Measurements from ENCODE around the gene TP53TG3B.
A peak's percentile ranks its signal among the peaks of the same experiment; 100 is the strongest.
"Not testable (repeated sequence)": the region's sequence is repeated elsewhere in the genome, so short reads cannot be mapped to it uniquely, and the experiment has no call there.

Gene TP53TG3B, protein sequence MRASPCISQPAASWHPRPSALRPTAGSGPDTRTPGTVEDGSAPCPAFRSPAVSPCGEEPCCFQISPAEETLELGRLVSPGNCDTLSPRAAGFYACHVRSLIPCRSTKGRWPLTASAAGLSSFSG

DNA sequence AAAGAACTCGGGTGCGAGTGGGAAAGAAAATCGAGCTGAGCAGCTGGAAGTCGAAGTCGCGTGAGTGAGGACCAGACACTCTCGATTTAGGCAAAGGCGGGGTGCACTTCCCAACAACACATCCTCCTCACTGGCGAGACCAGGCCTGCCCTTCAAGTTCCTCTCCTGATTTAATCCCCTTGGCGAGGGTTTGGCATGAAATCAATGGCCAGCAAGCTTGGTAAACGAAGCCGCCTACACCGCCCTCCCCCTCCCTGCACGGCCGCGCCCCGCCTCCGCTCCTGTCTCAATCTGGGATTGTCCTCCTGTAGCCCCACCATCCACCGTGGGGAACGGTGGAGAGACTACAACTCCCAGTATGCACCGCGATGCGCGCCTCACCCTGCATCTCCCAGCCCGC lies at the start of gene TP53TG3B:
Gene TP53TG3B, plus strand, starts transcription at position 301 of the 400 bp plus-strand sequence. Its CDS starts 68 bp downstream, at position 369.
- not testable (repeated sequence) for DNase-seq (ENCODE audit: low read depth)

DNA sequence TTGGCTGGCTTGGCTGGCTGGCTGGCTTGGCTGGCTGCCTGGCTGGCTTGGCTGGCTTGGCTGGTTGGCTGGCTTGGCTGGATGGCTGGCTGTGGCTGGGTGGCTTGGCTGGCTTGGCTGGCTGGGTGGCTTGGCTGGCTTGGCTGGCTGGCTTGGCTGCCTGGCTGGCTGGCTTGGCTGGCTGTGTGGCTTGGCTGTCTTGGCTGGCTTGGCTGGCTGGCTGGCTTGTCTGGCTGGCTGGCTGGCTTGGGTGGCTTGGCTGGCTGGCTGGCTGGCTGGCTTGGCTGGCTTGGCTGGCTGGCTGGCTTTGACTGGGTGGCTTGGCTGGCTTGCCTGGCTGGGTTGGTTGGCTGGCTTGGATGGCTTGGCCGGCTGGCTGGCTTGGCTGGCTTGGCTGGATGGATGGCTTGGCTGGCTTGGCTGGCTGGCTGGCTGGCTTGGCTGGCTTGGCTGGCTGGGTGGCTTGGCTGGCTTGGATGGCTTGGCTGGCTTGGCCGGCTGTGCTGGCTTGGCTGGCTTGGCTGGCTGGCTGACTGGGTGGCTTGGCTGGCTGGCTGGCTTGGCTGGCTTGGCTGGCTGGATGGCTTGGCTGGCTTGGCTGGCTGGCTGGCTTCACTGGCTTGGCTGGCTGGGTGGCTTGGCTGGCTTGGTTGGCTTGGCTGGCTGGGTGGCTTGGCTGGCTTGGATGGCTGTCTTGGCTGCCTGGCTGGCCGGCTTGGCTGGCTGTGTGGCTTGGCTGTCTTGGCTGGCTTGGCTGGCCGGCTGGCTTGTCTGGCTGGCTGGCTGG lies 24.2 kb upstream of the TP53TG3B start:
- peak; percentile 16 for DNase-seq (ENCODE audit: low read depth)

DNA sequence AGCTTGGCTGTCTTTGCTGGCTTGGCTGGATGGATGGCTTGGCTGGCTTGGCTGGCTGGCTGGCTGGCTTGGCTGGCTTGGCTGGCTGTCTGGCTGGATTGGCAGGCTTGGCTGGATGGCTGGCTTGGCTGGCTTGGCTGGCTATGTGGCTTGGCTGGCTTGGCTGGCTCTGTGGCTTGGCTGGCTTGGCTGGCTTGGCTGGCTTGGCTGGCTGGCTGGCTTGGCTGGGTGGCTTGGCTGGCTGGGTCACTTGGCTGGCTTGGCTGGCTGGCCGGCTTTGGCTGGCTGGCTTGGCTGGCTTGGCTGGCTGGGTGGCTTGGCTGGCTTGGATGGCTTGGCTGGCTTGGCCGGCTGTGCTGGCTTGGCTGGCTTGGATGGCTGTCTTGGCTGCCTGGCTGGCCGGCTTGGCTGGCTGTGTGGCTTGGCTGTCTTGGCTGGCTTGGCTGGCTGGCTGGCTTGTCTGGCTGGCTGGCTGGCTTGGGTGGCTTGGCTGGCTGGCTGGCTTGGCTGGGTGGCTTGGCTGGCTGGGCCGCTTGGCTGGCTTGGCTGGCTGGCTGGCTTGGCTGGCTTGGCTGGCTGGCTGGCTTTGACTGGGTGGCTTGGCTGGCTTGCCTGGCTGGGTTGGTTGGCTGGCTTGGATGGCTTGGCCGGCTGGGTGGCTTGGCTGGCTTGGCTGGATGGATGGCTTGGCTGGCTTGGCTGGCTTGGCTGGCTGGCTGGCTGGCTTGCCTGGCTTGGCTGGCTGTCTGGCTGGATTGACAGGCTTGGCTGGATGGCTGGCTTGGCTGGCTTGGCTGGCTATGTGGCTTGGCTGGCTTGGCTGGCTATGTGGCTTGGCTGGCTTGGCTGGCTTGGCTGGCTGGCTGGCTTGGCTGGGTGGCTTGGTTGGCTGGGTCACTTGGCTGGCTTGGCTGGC lies 22.8 kb upstream of the TP53TG3B start:
- peak; percentile 13 for DNase-seq (ENCODE audit: low read depth)

DNA sequence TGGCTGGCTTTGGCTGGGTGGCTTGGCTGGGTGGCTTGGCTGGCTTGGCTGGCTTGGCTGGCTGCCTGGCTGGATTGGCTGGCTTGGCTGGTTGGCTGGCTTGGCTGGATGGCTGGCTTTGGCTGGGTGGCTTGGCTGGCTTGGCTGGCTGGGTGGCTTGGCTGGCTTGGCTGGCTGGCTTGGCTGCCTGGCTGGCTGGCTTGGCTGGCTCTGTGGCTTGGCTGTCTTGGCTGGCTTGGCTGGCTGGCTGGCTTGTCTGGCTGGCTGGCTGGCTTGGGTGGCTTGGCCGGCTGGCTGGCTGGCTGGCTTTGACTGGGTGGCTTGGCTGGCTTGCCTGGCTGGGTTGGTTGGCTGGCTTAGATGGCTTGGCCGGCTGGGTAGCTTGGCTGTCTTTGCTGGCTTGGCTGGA lies 22.1 kb upstream of the TP53TG3B start:
- not testable (repeated sequence) for DNase-seq (ENCODE audit: low read depth)

DNA sequence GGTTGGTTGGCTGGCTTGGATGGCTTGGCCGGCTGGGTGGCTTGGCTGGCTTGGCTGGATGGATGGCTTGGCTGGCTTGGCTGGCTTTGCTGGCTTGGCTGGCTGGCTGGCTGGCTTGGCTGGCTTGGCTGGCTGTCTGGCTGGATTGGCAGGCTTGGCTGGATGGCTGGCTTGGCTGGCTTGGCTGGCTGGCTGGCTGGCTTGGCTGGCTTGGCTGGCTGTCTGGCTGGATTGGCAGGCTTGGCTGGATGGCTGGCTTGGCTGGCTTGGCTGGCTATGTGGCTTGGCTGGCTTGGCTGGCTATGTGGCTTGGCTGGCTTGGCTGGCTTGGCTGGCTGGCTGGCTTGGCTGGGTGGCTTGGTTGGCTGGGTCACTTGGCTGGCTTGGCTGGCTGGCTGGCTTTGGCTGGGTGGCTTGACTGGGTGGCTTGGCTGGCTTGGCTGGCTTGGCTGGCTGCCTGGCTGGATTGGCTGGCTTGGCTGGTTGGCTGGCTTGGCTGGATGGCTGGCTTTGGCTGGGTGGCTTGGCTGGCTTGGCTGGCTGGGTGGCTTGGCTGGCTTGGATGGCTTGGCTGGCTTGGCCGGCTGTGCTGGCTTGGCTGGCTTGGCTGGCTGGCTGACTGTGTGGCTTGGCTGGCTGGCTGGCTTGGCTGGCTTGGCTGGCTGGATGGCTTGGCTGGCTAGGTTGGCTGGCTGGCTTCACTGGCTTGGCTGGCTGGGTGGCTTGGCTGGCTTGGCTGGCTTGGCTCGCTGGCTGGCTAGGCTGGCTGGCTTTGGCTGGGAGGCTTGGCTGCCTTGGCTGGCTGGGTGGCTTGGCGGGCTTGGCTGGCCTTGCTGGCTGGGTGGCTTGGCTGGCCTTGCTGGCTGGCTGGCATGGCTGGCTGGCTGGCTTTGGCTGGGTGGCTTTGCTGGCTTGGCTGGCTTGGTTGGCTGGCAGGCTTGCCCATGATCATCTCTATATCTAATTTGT lies 21.3 kb upstream of the TP53TG3B start:
- peak; percentile 15 for DNase-seq (ENCODE audit: low read depth)

All from stimulated activated CD4-positive, alpha-beta T cell treated with anti-CD3 and anti-CD28 coated beads, Interleukin-2, amount 100 ng/mL, for 4 hours (primary cell).